ENCODE data around the gene UTRN. TPM values are rescaled to one million over a fixed set of nuclear protein-coding genes. Genes with fewer than 3 reads are reported as not detected.

The UTRN gene
- total RNA-seq, 1 experiment from 2014 or later: 84.8 TPM

DNA sequence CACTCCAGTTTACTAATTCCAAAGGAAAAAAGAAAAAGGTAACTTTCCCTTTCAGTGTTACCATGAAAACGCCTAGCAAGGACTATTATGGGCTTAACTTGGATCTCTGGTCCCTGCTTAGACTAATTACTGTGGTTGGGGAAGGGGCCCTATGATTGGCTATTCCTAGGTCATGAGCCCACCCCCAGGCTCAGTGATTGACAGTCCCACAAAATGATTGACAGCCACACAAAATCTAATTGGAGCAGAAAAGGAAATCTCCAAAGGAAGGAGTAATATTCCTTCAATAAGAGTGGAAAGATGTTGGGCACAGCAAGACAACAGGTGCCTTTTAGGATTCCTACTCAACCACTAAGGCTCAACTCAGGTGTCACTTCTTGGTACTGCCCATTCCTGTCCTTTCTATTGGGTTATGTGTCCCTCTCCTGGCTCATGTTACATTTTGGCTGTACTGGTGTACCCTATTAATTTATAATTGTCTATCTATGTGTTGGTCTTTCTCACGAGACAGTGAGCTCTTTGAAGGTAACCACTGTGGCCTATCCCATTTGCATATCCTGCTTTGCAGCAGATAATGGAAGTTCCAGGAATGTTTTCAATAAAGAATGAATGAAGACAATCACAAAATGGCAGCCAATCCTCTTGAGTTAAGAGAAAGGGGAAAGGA, 5.5 kb upstream of the UTRN start:
- intact Hi-C loops (cut with micrococcal nuclease): no loop called here
- H3K4me1 Mint-ChIP-seq (ENCODE audit: insufficient read depth, unreplicated experiment): peaks cover 12% of the 10 kb centered on the region
- no peaks in the 10 kb centered on the region for H3K9me3 Mint-ChIP-seq (ENCODE audit: unreplicated experiment)
- H3K27ac Mint-ChIP-seq (ENCODE audit: low read depth, unreplicated experiment): peak overlapping the region; percentile 16
- no peak for DNase-seq (ENCODE audit: unreplicated experiment)
- H3K27me3 Mint-ChIP-seq (ENCODE audit: insufficient read depth, unreplicated experiment): no peaks in the 10 kb centered on the region
- no peak overlapping the region for H3K4me3 Mint-ChIP-seq (ENCODE audit: unreplicated experiment)
- no TSS peak for BruUV-seq (replicated peaks)
- no peaks in the 10 kb centered on the region for H3K36me3 Mint-ChIP-seq (ENCODE audit: insufficient read depth, unreplicated experiment)
- ChIA-PET CTCF (interaction anchor here (0.9 to 1.4 kb wide), 3 partner anchors 13 to 178 kb away, joined by 3 to 4 read pairs (median 3); no protein-coding TSS in a partner anchor), POLR2A (interaction anchor here (1.0 to 1.3 kb wide), 2 partner anchors 14 to 17 kb away, joined by 3 to 7 read pairs; no protein-coding TSS in a partner anchor)
- TF ChIP-seq, protein P1, sequence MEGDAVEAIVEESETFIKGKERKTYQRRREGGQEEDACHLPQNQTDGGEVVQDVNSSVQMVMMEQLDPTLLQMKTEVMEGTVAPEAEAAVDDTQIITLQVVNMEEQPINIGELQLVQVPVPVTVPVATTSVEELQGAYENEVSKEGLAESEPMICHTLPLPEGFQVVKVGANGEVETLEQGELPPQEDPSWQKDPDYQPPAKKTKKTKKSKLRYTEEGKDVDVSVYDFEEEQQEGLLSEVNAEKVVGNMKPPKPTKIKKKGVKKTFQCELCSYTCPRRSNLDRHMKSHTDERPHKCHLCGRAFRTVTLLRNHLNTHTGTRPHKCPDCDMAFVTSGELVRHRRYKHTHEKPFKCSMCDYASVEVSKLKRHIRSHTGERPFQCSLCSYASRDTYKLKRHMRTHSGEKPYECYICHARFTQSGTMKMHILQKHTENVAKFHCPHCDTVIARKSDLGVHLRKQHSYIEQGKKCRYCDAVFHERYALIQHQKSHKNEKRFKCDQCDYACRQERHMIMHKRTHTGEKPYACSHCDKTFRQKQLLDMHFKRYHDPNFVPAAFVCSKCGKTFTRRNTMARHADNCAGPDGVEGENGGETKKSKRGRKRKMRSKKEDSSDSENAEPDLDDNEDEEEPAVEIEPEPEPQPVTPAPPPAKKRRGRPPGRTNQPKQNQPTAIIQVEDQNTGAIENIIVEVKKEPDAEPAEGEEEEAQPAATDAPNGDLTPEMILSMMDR (IDR thresholded peaks at IDR 0.05; ENCODE audit: unreplicated experiment): no peak

DNA sequence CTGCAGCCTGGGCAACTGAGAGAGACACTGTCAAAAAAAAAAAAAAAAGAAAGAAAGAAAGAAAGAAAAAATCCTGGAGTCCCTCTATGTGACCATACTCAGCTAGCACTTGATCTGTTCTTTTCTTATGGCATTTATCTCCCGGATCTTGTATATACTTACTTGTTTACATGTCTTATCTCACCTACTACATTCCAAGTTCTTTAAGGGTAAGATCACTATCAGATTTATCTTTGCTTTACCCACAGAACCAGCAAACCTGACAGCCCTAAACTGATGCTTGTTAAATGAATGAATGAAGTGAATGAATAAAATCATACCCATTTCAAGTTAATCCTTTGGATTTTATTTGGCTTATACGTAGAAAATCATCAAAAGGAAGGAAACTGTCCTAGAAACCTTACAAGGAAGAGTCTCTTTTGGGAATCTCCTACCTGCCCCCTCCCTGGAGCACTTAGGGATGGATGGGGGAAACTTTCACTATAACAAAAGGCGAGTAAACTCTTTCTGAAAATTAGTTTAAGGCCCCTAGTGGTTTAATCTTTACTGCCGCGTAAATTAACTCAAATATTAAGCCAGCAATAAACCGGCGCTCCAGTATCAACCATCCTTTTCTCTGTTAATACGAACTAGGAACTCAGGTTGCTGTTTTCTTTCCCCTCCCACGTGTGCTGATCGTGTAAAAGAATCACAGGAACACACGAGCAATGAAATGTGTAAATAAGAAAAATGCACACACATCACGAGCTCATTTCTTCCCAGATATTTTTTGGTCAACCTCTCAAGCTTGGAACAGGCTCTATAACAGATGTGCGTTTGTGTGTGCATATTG, 1.3 kb upstream of the UTRN start:
- Mint-ChIP-seq H3K9me3 (ENCODE audit: unreplicated experiment) (no peaks in the 10 kb centered on the region), H3K36me3 (ENCODE audit: insufficient read depth, unreplicated experiment) (no peaks in the 10 kb centered on the region), H3K27me3 (ENCODE audit: insufficient read depth, unreplicated experiment) (no peaks in the 10 kb centered on the region), H3K4me1 (ENCODE audit: insufficient read depth, unreplicated experiment) (peaks cover 14% of the 10 kb centered on the region), H3K27ac (ENCODE audit: low read depth, unreplicated experiment) (peak overlapping the region; percentile 47), H3K4me3 (ENCODE audit: unreplicated experiment) (peak overlapping the region; percentile 97)
- POLR2A ChIA-PET: interaction anchor here (0.7 to 2.2 kb wide), 7 partner anchors 14 to 168 kb away, joined by 3 to 12 read pairs (median 3); no protein-coding TSS in a partner anchor
- no peak for DNase-seq (ENCODE audit: unreplicated experiment)
- BruUV-seq (replicated peaks): TSS peak; percentile 50
- TF ChIP-seq, protein P1 (IDR thresholded peaks at IDR 0.05; ENCODE audit: unreplicated experiment): no peak
- CTCF ChIA-PET: interaction anchor here (0.6 to 1.0 kb wide), 5 partner anchors 19 to 175 kb away, joined by 3 to 8 read pairs (median 3); no protein-coding TSS in a partner anchor
- intact Hi-C loops (cut with micrococcal nuclease): loop anchor here (1.0 kb wide), 2 partner anchors 18 to 68 kb away; no protein-coding TSS in a partner anchor

DNA sequence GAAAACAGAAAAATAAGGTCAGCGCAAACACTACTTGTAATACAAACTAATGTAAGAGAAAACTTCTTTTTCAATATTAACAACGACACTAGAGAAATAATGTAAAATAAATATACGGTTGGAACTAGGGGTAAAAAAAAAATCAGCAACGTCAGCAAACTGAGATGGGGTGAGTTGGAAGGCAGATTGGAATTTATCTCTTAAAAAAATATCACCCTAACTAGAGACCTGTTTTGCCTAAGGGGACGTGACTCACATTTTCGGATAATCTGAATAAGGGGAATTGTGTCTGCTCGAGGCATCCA, 705 bp upstream of the UTRN start:
- peak overlapping the region; percentile 47 for H3K27ac Mint-ChIP-seq (ENCODE audit: low read depth, unreplicated experiment)
- POLR2A ChIA-PET: interaction anchor here (0.7 to 2.2 kb wide), 7 partner anchors 13 to 168 kb away, joined by 3 to 12 read pairs (median 3); no protein-coding TSS in a partner anchor
- intact Hi-C loops (cut with micrococcal nuclease): loop anchor here (1.0 kb wide), 2 partner anchors 18 to 68 kb away; no protein-coding TSS in a partner anchor
- TF ChIP-seq, protein P1 (IDR thresholded peaks at IDR 0.05; ENCODE audit: unreplicated experiment): no peak
- H3K36me3 Mint-ChIP-seq (ENCODE audit: insufficient read depth, unreplicated experiment): no peaks in the 10 kb centered on the region
- H3K4me1 Mint-ChIP-seq (ENCODE audit: insufficient read depth, unreplicated experiment): peaks cover 15% of the 10 kb centered on the region
- no TSS peak for BruUV-seq (replicated peaks)
- DNase-seq (ENCODE audit: unreplicated experiment): no peak
- peak overlapping the region; percentile 97 for H3K4me3 Mint-ChIP-seq (ENCODE audit: unreplicated experiment)
- CTCF ChIA-PET: interaction anchor here (0.6 to 1.0 kb wide), 4 partner anchors 20 to 176 kb away, joined by 3 to 8 read pairs (median 4); no protein-coding TSS in a partner anchor
- no peaks in the 10 kb centered on the region for H3K9me3 Mint-ChIP-seq (ENCODE audit: unreplicated experiment)
- no peaks in the 10 kb centered on the region for H3K27me3 Mint-ChIP-seq (ENCODE audit: insufficient read depth, unreplicated experiment)

DNA sequence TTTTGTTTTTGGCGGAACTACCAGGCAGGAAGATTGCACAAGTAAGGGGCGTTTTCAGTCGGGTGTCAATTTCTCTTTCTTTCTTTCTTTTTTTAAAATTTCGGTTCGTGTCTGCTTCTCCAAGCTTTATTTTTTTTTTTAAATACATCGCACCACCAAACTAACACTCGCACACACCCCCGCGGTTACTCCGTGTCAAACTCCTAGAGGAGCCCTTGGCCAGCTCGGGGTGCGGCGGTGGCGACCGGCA, 338 bp downstream of the UTRN start:
- Mint-ChIP-seq H3K4me1 (ENCODE audit: insufficient read depth, unreplicated experiment) (peaks cover 16% of the 10 kb centered on the region), H3K4me3 (ENCODE audit: unreplicated experiment) (peak overlapping the region; percentile 97), H3K27me3 (ENCODE audit: insufficient read depth, unreplicated experiment) (no peaks in the 10 kb centered on the region), H3K27ac (ENCODE audit: low read depth, unreplicated experiment) (peak overlapping the region; percentile 74), H3K36me3 (ENCODE audit: insufficient read depth, unreplicated experiment) (no peaks in the 10 kb centered on the region), H3K9me3 (ENCODE audit: unreplicated experiment) (no peaks in the 10 kb centered on the region)
- BruUV-seq (replicated peaks): TSS peak; percentile 55
- TF ChIP-seq, protein P1 (IDR thresholded peaks at IDR 0.05; ENCODE audit: unreplicated experiment): no peak
- intact Hi-C loops (cut with micrococcal nuclease): loop anchor here (1.0 to 5.0 kb wide), 3 partner anchors 147 to 197 kb away; no protein-coding TSS in a partner anchor
- POLR2A ChIA-PET: interaction anchor here (0.6 to 2.5 kb wide), 29 partner anchors 9 to 831 kb away, joined by 3 to 89 read pairs (median 5); partner anchors contain the start of gene SF3B5
- CTCF ChIA-PET: interaction anchor here (0.7 to 2.5 kb wide), 6 partner anchors 20 to 119 kb away, joined by 3 to 9 read pairs (median 6); no protein-coding TSS in a partner anchor
- no peak for DNase-seq (ENCODE audit: unreplicated experiment)

Measured in MCF 10A (cell line).